Karpas-422 (cell line): ENCODE data around the gene HSPH1. TPM values are rescaled to one million over a fixed set of nuclear protein-coding genes. Genes with fewer than 3 reads are reported as not detected.

ENCODE experiments used
- DNase-seq: peaks from one replicate; pipeline ENCODE4 v3.0.0-alpha.2; 2015
- H2AFZ ChIP-seq: fragments of 200-600 bp; sonication (generic); 2 replicates; pipeline ENCODE4 v1.6.1; 2014; ENCODE audit warnings: antibody characterized with exemption, low read length, mixed read lengths
- H3K27ac ChIP-seq: fragments of 200-600 bp; sonication (generic); 2 replicates; pipeline ENCODE4 v1.5.1; 2014; ENCODE audit warnings: mild to moderate bottlenecking, low read length, moderate library complexity
- H3K27me3 ChIP-seq: fragments of 200-600 bp; sonication (generic); 2 replicates; pipeline ENCODE4 v1.6.1; 2014; ENCODE audit warnings: low read length, mixed read lengths
- H3K36me3 ChIP-seq: fragments of 200-600 bp; sonication (generic); 2 replicates; pipeline ENCODE4 v1.6.1; 2014; ENCODE audit warnings: low read length, mixed read lengths; ENCODE audit not compliant: insufficient read depth
- H3K4me1 ChIP-seq: fragments of 200-600 bp; sonication (generic); 2 replicates; pipeline ENCODE4 v1.6.1; 2014; ENCODE audit warnings: mild to moderate bottlenecking, low read length, mixed read lengths
- H3K4me2 ChIP-seq: fragments of 200-600 bp; sonication (generic); 2 replicates; pipeline ENCODE4 v1.6.1; 2014; ENCODE audit warnings: low read length, low read depth, mild to moderate bottlenecking; ENCODE audit not compliant: poor library complexity, severe bottlenecking
- H3K4me3 ChIP-seq: fragments of 200-600 bp; sonication (generic); 2 replicates; pipeline ENCODE4 v1.5.1; 2014; ENCODE audit warnings: mild to moderate bottlenecking, antibody characterized with exemption, low read length, mixed read lengths
- H3K79me2 ChIP-seq: fragments of 200-600 bp; sonication (generic); 2 replicates; pipeline ENCODE4 v1.6.1; 2014; ENCODE audit warnings: mild to moderate bottlenecking, low read length, mixed read lengths
- H3K9ac ChIP-seq: fragments of 200-600 bp; sonication (generic); 2 replicates; pipeline ENCODE4 v1.6.0; 2014; ENCODE audit warnings: low read length
- H3K9me2 ChIP-seq: fragments of 200-600 bp; sonication (generic), shearing (Covaris generic); replicated peaks from 2 replicates; pipeline ENCODE4 v1.6.0; 2014; ENCODE audit warnings: mild to moderate bottlenecking, low read length, moderate library complexity; ENCODE audit not compliant: insufficient read depth
- H3K9me3 ChIP-seq: fragments of 300-700, 200-600 bp; sonication (generic); 2 replicates; pipeline ENCODE4 v1.6.1; 2014; ENCODE audit warnings: low read length, mixed read lengths
- H4K20me1 ChIP-seq: fragments of 200-600 bp; sonication (generic); 2 replicates; pipeline ENCODE4 v1.6.1; 2014; ENCODE audit warnings: mild to moderate bottlenecking, antibody characterized with exemption, low read length, low read depth; ENCODE audit not compliant: insufficient read depth
- total RNA-seq: library from RNA; depleted of rRNA; stranded (reverse); fragments of >200 nt; shearing (Covaris generic); gene quantifications from 2 replicates; pipeline ENCODE4 v1.2.3, GENCODE V29; 2014; ENCODE audit warnings: low replicate concordance

Gene HSPH1
- total RNA-seq, 1 experiment from 2014 or later = 116 TPM

DNA sequence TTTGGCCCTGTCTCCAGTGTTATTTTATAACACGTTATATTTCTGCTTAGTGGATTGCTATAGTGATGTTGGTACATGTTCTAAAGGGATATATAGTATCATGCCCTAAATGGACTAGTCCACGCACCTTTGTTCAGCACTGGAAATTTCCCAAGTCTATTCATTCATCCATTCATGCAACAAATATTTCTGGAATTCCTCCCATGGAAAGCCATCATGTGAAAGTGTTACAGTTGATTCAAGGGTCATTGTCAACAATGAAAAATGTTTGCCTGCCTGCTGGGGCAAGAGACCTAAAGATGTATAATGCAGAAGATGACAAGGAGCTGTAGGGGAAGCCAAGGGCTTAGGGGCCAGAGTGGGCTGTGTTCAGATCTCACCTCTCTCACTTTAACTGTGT lies 10.8 kb upstream of the HSPH1 start:
- Histone ChIP-seq H3K27me3 (no peaks in the 10 kb centered on the region), H3K9me2 (no peaks in the 10 kb centered on the region), H3K4me3 (no peak overlapping the region), H3K9ac (no peak overlapping the region), H3K36me3 (no peaks in the 10 kb centered on the region), H3K4me1 (no peaks in the 10 kb centered on the region), H3K79me2 (no peaks in the 10 kb centered on the region), H2AFZ (no peak overlapping the region), H3K4me2 (no peak overlapping the region), H3K9me3 (no peaks in the 10 kb centered on the region), H3K27ac (no peak overlapping the region), H4K20me1 (no peaks in the 10 kb centered on the region)
- DNase-seq = no peak

DNA sequence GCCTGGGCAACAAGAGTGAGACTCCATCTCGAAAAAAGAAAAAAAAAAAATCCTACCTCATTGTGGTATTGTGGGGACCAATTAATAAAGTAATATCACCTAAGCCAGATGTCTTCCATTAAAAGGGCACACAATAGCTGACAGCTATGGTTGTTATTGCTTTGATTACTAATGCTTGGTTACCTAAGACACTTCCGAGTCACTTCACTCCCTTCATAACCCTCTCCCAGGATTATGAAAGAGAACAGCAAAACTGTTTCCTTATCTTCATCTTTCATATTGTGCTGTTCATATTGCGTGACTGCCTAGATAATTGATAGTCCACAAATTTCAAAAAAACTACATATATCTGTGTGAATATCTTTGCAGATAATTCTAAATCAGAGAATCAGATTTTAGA lies 10.3 kb upstream of the HSPH1 start:
- H3K9ac ChIP-seq = no peak overlapping the region
- H3K4me3 ChIP-seq = no peak overlapping the region
- no peak overlapping the region for H3K27ac ChIP-seq
- no peaks in the 10 kb centered on the region for H3K36me3 ChIP-seq
- no peaks in the 10 kb centered on the region for H3K79me2 ChIP-seq
- H3K4me2 ChIP-seq = no peak overlapping the region
- H4K20me1 ChIP-seq = no peaks in the 10 kb centered on the region
- no peaks in the 10 kb centered on the region for H3K9me3 ChIP-seq
- H2AFZ ChIP-seq = no peak overlapping the region
- H3K4me1 ChIP-seq = no peaks in the 10 kb centered on the region
- no peak for DNase-seq
- no peaks in the 10 kb centered on the region for H3K9me2 ChIP-seq
- no peaks in the 10 kb centered on the region for H3K27me3 ChIP-seq

DNA sequence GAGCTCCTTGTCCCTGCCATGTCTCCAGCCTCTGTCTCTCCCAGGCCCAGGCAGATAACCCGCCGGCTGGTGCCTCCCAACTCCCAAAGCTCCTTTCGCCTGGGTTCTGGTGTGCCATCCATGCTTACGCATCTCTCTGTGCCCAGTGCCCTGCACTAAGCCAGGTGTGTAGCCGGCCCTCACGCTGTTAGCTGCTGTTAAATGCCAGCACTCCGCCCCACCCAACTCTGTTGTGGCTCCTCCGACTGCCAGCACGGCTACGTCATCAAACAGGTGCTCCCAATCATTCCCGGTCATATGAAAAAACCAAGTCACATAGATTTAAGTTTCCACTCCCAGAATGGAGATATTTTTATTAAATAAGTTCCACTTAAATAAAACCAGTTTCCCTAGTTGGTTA lies 7.0 kb upstream of the HSPH1 start:
- H3K9me3 ChIP-seq = no peaks in the 10 kb centered on the region
- no peak overlapping the region for H3K4me2 ChIP-seq
- H3K27me3 ChIP-seq = no peaks in the 10 kb centered on the region
- no peaks in the 10 kb centered on the region for H3K36me3 ChIP-seq
- no peaks in the 10 kb centered on the region for H3K79me2 ChIP-seq
- no peak overlapping the region for H3K27ac ChIP-seq
- no peak overlapping the region for H3K9ac ChIP-seq
- DNase-seq = no peak
- no peak overlapping the region for H2AFZ ChIP-seq
- no peaks in the 10 kb centered on the region for H3K9me2 ChIP-seq
- no peaks in the 10 kb centered on the region for H4K20me1 ChIP-seq
- no peaks in the 10 kb centered on the region for H3K4me1 ChIP-seq
- H3K4me3 ChIP-seq = no peak overlapping the region

DNA sequence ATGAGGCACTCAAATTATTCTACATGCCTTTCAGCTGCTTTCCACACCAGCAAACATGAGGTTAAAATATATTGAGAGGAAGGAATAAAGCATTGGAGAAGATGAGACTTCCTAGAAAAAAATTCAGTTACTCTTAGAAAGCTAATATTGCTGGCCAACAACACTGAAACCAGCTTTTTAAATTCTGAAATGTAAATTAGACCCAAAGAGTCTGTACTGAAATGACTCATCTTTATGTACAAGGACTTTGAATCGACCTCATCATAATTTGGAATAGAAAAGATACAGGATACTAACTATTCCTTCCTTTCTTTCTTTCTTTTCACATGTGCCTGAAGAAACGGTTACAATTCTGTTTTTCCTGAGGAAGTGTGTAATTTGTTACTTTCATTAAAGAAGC lies 6.5 kb upstream of the HSPH1 start:
- DNase-seq = no peak
- H3K36me3 ChIP-seq = no peaks in the 10 kb centered on the region
- no peaks in the 10 kb centered on the region for H3K79me2 ChIP-seq
- peaks cover 3% of the 10 kb centered on the region for H3K4me1 ChIP-seq
- no peak overlapping the region for H3K27ac ChIP-seq
- H2AFZ ChIP-seq = no peak overlapping the region
- no peak overlapping the region for H3K4me3 ChIP-seq
- H3K9me2 ChIP-seq = no peaks in the 10 kb centered on the region
- H3K9ac ChIP-seq = no peak overlapping the region
- H4K20me1 ChIP-seq = no peaks in the 10 kb centered on the region
- no peaks in the 10 kb centered on the region for H3K9me3 ChIP-seq
- H3K27me3 ChIP-seq = no peaks in the 10 kb centered on the region
- H3K4me2 ChIP-seq = no peak overlapping the region

DNA sequence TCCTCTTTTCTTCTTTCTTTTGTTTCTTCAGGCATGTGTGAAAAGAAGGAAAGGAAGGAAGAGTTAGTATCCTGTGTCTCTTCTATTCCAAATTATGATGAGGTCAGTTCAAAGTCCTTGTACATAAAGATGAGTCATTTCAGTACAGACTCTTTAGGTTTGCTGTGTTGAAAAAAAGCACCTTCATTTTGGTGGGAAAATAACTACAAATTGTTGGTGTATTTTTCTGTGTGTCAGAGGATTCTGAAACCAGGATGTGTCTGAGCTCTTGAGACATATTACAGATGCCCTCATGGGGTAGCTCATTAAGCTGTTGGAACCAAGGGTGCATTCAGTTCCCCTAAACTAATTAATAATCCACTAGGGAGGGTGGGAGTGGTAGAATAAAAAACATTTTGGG lies 5.8 kb upstream of the HSPH1 start:
- no peaks in the 10 kb centered on the region for H3K27me3 ChIP-seq
- no peak overlapping the region for H3K4me2 ChIP-seq
- no peak for DNase-seq
- H2AFZ ChIP-seq = no peak overlapping the region
- no peaks in the 10 kb centered on the region for H3K36me3 ChIP-seq
- no peak overlapping the region for H3K9ac ChIP-seq
- no peak overlapping the region for H3K4me3 ChIP-seq
- H3K4me1 ChIP-seq = peaks cover 10% of the 10 kb centered on the region
- no peaks in the 10 kb centered on the region for H4K20me1 ChIP-seq
- no peak overlapping the region for H3K27ac ChIP-seq
- no peaks in the 10 kb centered on the region for H3K79me2 ChIP-seq
- no peaks in the 10 kb centered on the region for H3K9me3 ChIP-seq
- H3K9me2 ChIP-seq = no peaks in the 10 kb centered on the region

DNA sequence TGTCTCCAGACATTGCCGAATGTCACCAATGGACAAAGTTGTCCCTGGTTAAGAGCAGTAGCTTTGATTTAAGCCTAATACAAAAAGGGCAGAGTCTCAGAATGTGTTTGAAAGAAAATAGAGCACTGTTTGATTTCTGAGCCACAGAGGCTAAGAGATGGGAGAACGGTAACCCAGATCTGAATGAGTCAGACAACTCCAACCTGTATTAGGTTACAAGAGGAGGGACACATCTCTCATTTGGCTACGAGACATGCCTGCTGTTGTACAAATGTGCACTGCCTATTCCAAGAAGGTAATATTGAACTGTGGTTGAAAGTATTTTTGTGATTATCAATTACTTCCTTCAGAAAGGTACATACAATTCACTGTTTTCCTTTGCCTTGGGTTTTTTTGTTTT lies 4.9 kb upstream of the HSPH1 start:
- no peaks in the 10 kb centered on the region for H3K36me3 ChIP-seq
- no peak overlapping the region for H2AFZ ChIP-seq
- H3K79me2 ChIP-seq = peaks cover 2% of the 10 kb centered on the region
- no peak for DNase-seq
- H3K9ac ChIP-seq = no peak overlapping the region
- H4K20me1 ChIP-seq = no peaks in the 10 kb centered on the region
- H3K27me3 ChIP-seq = no peaks in the 10 kb centered on the region
- H3K4me2 ChIP-seq = no peak overlapping the region
- no peaks in the 10 kb centered on the region for H3K9me3 ChIP-seq
- H3K27ac ChIP-seq = no peak overlapping the region
- H3K4me3 ChIP-seq = no peak overlapping the region
- H3K4me1 ChIP-seq = peaks cover 11% of the 10 kb centered on the region
- H3K9me2 ChIP-seq = no peaks in the 10 kb centered on the region

DNA sequence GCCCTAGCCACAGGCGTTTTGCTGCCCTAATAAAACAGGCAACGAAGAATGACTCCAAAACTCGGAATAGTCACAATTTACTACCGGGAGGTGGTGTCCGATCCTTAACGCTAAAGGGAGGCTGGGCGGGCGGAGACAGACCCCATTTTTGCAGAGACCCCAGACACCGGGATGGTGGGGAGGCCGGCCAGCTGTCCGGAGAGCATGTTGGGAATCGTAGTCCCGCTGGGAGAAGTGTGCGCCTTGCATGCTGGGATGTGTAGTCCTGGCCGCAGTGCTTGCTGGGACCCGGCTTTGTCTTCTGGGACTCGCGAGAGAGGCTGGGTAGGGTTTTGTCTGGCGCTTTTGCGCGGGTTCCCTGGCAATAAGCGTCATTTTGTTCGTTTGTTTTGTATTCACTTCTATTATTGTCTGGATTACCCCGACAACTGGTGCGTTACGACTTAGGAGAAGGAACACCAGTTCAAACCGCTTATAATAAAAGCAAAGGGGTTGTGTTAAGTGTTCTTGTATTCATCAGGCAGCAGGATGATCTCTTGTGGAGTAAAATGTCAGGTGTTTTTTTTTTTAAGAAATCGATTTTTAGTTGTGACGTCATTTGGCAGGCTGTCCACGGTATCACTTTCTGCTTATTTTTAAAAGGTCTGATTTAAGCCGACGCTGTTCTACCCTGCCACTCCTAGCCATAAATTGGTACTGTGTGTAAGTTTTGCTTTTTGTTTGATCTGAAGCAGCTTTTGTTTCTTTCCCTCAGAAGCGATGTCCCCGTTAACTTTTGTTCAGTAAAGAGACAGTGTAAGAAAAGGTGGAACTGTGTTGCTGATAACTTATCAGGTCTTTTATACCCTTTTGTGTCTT lies 676 bp upstream of the HSPH1 start:
- no peaks in the 10 kb centered on the region for H3K9me2 ChIP-seq
- peaks cover 10% of the 10 kb centered on the region for H4K20me1 ChIP-seq
- H3K4me2 ChIP-seq = peak overlapping the region; percentile 86
- H3K9me3 ChIP-seq = no peaks in the 10 kb centered on the region
- H3K4me1 ChIP-seq = peaks cover 28% of the 10 kb centered on the region
- H3K36me3 ChIP-seq = peaks cover 13% of the 10 kb centered on the region; the same call in 1 of the 2 replicates
- peak overlapping the region; percentile 94 for H3K4me3 ChIP-seq
- DNase-seq = peak; percentile 98
- peak overlapping the region; percentile 73 for H3K9ac ChIP-seq
- no peaks in the 10 kb centered on the region for H3K27me3 ChIP-seq
- H2AFZ ChIP-seq = peak overlapping the region; percentile 93
- H3K27ac ChIP-seq = peak overlapping the region; percentile 54; the same call in 1 of the 2 replicates
- peaks cover 44% of the 10 kb centered on the region for H3K79me2 ChIP-seq

DNA sequence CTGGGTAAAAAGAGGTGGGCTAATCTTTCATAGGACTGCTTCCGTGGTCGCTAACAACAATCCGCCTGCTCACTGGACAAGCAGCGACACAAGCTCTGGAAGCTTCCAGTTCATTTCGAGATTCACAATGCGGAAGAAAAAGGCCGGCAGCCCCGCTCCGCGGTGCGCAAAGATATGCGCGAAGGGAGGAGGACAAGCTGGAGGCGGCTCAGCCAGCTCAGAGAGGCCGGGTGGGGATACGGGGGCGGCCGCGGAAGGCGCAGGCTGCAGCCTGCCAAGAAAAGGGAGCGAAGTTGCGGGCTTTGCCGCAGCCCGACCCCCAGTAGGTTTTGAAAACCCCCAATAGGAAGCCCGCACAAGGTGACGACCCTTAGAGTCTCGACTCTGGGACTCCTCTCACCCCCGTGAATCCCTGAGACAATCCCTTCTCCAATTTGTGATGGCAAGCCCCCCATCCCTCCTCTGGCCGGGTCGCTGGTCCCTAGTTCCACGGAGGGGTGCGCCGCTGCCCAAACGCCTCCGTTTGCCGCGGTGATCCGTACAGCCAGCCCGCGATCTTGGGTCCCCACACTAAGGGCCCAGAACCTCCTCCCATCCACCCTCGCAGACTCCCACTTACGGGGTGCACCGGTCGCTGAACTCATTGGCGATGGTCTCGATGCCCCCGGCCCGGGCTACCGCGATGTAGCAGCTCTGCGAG lies 697 bp downstream of the HSPH1 start:
- Histone ChIP-seq H4K20me1 (peaks cover 10% of the 10 kb centered on the region), H3K79me2 (peaks cover 53% of the 10 kb centered on the region), H3K4me2 (peak overlapping the region; percentile 86), H3K4me1 (peaks cover 28% of the 10 kb centered on the region), H3K9ac (peak overlapping the region; percentile 93), H3K9me3 (no peaks in the 10 kb centered on the region), H3K36me3 (peaks cover 21% of the 10 kb centered on the region; the same call in 1 of the 2 replicates), H2AFZ (peak overlapping the region; percentile 40; the same call in 1 of the 2 replicates), H3K9me2 (no peaks in the 10 kb centered on the region), H3K27ac (peak overlapping the region; percentile 51), H3K4me3 (peak overlapping the region; percentile 94), H3K27me3 (no peaks in the 10 kb centered on the region)
- peak; percentile 86 for DNase-seq
